Lower lobe of right lung (tissue), 2 donors: ENCODE results near the gene TNF. TPM values are rescaled to one million over a fixed set of nuclear protein-coding genes. Genes with fewer than 3 reads are reported as not detected.

Experiments
- ATAC-seq, 2 donors: fragments of 200-7000 bp; cut with Tn5 transposase; one replicate each; pipeline ENCODE4 v1.9.1; 2020 to 2022; ENCODE audit warnings: mild to moderate bottlenecking in 2 of 2, moderate library complexity in 2 of 2
- DNase-seq: peaks from one replicate; pipeline ENCODE4 v3.0.0-alpha.2; 2020
- H3K27ac ChIP-seq: fragments of 200-600 bp; one replicate; pipeline ENCODE4 v1.8.0; 2022
- H3K27me3 ChIP-seq: fragments of 200-600 bp; one replicate; pipeline ENCODE4 v1.8.0; 2022; ENCODE audit warnings: low read depth
- H3K36me3 ChIP-seq: fragments of 200-600 bp; one replicate; pipeline ENCODE4 v1.8.0; 2022; ENCODE audit warnings: mild to moderate bottlenecking
- H3K4me1 ChIP-seq: fragments of 200-600 bp; one replicate; pipeline ENCODE4 v1.8.0; 2022
- H3K4me3 ChIP-seq: fragments of 200-600 bp; one replicate; pipeline ENCODE4 v1.8.0; 2022; ENCODE audit warnings: mild to moderate bottlenecking
- H3K9me3 ChIP-seq: fragments of 200-600 bp; one replicate; pipeline ENCODE4 v1.8.0; 2022
- CTCF ChIP-seq: fragments of 200-600 bp; IDR thresholded peaks from one replicate; pipeline ENCODE4 v1.8.0; 2022; ENCODE audit warnings: antibody characterized with exemption, mild to moderate bottlenecking
- intact Hi-C: fragments of 100-400 bp; cut with DNase I; formaldehyde crosslinking; loops from one replicate; pipeline ENCODE4 v1.11.0; 2022
- total RNA-seq: library from RNA; stranded (reverse); fragmentation: NEBNext Ultra II Directional; extraction: Animal tissue kit (Norgen Biotek cat#: 25700); gene quantifications from one replicate; pipeline ENCODE4 v1.2.1, GENCODE V29; 2021
- donor health status: DM: no; HTN: yes; CAD: no; lungs with severe emphysema.

The TNF gene
- total RNA-seq, 1 donor from 2014 or later, result 4.5 TPM

GRCh38 chr6:31530659-31531058, 44.7 kb upstream of the TNF start:
- Histone ChIP-seq H3K27ac (no peak overlapping the region), H3K9me3 (no peaks in the 10 kb centered on the region), H3K4me3 (no peak overlapping the region), H3K36me3 (peaks cover 63% of the 10 kb centered on the region), H3K27me3 (no peaks in the 10 kb centered on the region), H3K4me1 (no peaks in the 10 kb centered on the region)
- ATAC-seq (no peak), DNase-seq (no peak)
- no peak for TF ChIP-seq CTCF
- intact Hi-C loops, result no loop called here

- Histone ChIP-seq H3K4me3 (no peak overlapping the region), H3K27ac (no peak overlapping the region), H3K9me3 (no peaks in the 10 kb centered on the region), H3K27me3 (no peaks in the 10 kb centered on the region), H3K4me1 (no peaks in the 10 kb centered on the region), H3K36me3 (peaks cover 68% of the 10 kb centered on the region)
- ATAC-seq (no peak), DNase-seq (no peak)
- intact Hi-C loops, result no loop called here
- no peak for TF ChIP-seq CTCF
Measured at GRCh38 chr6:31531162-31531561, 44.2 kb upstream of the TNF start.

- intact Hi-C loops, result no loop called here
- no peak overlapping the region for H3K27ac ChIP-seq
- no peak for ATAC-seq
- H3K36me3 ChIP-seq, result peaks cover 77% of the 10 kb centered on the region
- no peak overlapping the region for H3K4me3 ChIP-seq
- H3K4me1 ChIP-seq, result no peaks in the 10 kb centered on the region
- DNase-seq, result no peak
- no peaks in the 10 kb centered on the region for H3K27me3 ChIP-seq
- TF ChIP-seq CTCF, result no peak
- H3K9me3 ChIP-seq, result no peaks in the 10 kb centered on the region
Measured at GRCh38 chr6:31531771-31532643, 43.4 kb upstream of the TNF start.

- DNase-seq (no peak), ATAC-seq (no peak)
- Histone ChIP-seq H3K9me3 (no peaks in the 10 kb centered on the region), H3K36me3 (peaks cover 85% of the 10 kb centered on the region), H3K27ac (no peak overlapping the region), H3K27me3 (no peaks in the 10 kb centered on the region), H3K4me3 (no peak overlapping the region), H3K4me1 (no peaks in the 10 kb centered on the region)
- intact Hi-C loops, result no loop called here
- TF ChIP-seq CTCF, result no peak
Measured at GRCh38 chr6:31532644-31533454, 42.5 kb upstream of the TNF start.

- no peak for ATAC-seq
- no peak overlapping the region for H3K4me3 ChIP-seq
- peaks cover 91% of the 10 kb centered on the region for H3K36me3 ChIP-seq
Measured at GRCh38 chr6:31533455-31533841, 41.9 kb upstream of the TNF start.

More at GRCh38 chr6:31533455-31533841, 41.9 kb upstream of the TNF start:
- intact Hi-C loops, result no loop called here
- Histone ChIP-seq H3K4me1 (peaks cover 2% of the 10 kb centered on the region), H3K27ac (no peak overlapping the region), H3K9me3 (no peaks in the 10 kb centered on the region), H3K27me3 (no peaks in the 10 kb centered on the region)
- no peak for TF ChIP-seq CTCF
- no peak for DNase-seq
